ENCODE measurements around the gene NTF4. TPM values are rescaled to one million over a fixed set of nuclear protein-coding genes. Genes with fewer than 3 reads are reported as not detected.

NTF4 gene
- total and polyA plus RNA-seq, 2 donors from 2014 or later: 0.28 TPM; not detected in 1

DNA sequence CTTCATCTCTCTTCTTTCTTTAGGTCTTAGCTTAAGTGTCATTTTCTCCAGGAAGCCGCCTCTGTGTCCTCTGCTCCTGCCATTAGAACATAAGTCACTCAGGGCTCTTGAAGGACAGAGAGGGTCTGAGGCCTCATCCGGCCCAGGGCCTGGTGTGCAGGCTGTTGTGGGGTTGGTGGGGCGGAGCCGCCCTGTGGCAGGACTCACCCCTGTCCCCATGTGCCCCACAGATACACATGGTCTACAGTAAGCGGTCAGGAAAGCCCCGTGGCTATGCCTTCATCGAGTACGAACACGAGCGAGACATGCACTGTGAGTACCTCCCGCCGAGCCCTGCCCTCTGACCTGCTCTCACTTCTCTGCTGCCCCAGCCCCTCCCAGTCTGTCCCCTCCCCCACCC lies 36.5 kb upstream of the NTF4 start:
- DNase-seq: no peak
- intact Hi-C loops (cut with DNase I): loop anchor here (10.0 kb wide), 1 partner anchor 114 kb away; no protein-coding TSS in a partner anchor
- TF ChIP-seq, protein P1, sequence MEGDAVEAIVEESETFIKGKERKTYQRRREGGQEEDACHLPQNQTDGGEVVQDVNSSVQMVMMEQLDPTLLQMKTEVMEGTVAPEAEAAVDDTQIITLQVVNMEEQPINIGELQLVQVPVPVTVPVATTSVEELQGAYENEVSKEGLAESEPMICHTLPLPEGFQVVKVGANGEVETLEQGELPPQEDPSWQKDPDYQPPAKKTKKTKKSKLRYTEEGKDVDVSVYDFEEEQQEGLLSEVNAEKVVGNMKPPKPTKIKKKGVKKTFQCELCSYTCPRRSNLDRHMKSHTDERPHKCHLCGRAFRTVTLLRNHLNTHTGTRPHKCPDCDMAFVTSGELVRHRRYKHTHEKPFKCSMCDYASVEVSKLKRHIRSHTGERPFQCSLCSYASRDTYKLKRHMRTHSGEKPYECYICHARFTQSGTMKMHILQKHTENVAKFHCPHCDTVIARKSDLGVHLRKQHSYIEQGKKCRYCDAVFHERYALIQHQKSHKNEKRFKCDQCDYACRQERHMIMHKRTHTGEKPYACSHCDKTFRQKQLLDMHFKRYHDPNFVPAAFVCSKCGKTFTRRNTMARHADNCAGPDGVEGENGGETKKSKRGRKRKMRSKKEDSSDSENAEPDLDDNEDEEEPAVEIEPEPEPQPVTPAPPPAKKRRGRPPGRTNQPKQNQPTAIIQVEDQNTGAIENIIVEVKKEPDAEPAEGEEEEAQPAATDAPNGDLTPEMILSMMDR (IDR thresholded peaks at IDR 0.05; ENCODE audit: borderline replicate concordance, extremely low read depth, insufficient read depth): no peak
- no peak overlapping the region for H3K4me3 ChIP-seq (ENCODE audit: low read length in 3 of 3)
- no peak overlapping the region for H3K9ac ChIP-seq (ENCODE audit: low read length in 3 of 3)
- H3K9me3 ChIP-seq (ENCODE audit: control insufficient read depth in 2 of 3, insufficient read depth in 1 of 3, low read length in 3 of 3): no peaks in the 10 kb centered on the region
- H3K27me3 ChIP-seq (ENCODE audit: control insufficient read depth, insufficient read depth, low read length): no peaks in the 10 kb centered on the region
- FAIRE-seq: no peak
- H3K27ac ChIP-seq (ENCODE audit: low read depth in 2 of 2, low read length in 2 of 2): no peak overlapping the region
- H3K36me3 ChIP-seq (ENCODE audit: control insufficient read depth in 2 of 3, insufficient read depth in 3 of 3, low read length in 3 of 3): peaks cover 15 to 57% (median 25%) of the 10 kb centered on the region in 3 donors
- H3K4me1 ChIP-seq (ENCODE audit: control insufficient read depth in 2 of 3, insufficient read depth in 2 of 3, low read depth in 1 of 3, low read length in 3 of 3): peaks cover 0 to 6% (median 0%) of the 10 kb centered on the region in 3 donors

DNA sequence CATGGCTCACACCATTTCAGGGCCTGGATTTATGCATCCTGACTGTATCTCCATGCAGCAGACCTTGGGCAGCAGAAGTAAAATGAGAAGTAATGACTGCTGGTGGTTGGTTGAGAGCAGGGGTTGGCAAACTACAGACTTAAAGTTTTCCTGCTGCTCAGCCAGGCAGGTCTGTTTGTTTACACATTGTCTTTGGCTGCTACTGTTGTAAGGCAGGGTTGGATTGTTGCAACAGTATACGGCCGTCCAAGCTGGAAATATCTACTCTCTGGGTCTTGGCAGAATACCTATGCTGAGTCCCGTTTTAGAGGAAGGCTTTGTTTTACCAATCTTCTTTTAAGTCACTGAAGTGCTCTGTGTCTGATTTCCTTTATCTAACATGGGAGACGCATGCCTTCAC lies 34.2 kb upstream of the NTF4 start:
- no peak for FAIRE-seq
- intact Hi-C loops (cut with DNase I): no loop called here
- H3K27me3 ChIP-seq (ENCODE audit: control insufficient read depth, insufficient read depth, low read length): no peaks in the 10 kb centered on the region

DNA sequence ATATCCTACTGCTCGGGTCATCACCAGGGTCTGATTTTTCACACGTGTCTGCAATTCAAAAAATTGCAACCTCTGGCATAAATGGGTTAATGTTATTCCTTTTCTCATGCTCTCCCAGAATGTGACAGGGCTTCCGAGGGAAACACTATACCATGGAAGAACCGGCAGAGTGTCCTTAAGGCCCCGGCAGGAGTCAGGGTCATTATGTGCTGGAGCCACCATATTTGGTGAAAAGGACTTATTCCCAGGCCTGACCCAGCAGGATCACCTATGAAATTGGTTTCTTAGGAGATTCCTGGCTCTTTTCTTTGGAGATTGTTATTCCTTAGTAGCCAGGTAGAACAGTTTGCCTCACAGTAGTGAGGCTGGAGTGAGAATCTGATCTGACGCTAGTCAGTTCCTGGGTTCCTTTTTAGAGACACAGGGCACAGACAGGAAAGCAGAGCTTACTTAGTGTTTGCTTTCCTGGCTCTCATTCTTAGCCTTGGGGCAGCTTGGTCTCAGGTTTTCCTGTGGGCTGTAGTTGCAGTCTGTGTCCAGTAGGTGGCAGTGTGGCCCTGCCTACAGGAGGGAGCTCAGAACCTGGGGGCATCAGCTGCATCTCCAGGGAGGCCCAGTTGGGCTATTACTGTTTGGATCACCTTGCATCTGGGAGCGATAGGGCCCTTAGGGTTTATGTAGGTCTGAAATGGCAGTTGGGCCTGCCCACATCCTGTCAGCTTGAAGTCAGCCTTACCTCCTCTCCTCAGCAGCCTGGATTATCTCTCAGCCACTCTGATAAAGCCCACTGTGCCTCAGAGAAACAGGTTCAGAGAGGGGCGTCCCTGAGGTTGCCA lies 33.1 kb upstream of the NTF4 start:
- Histone ChIP-seq H3K4me3 (ENCODE audit: low read length in 3 of 3) (no peak overlapping the region), H3K9ac (ENCODE audit: low read length in 3 of 3) (no peak overlapping the region), H3K27ac (ENCODE audit: low read depth in 2 of 2, low read length in 2 of 2) (no peak overlapping the region), H3K4me1 (ENCODE audit: control insufficient read depth in 2 of 3, insufficient read depth in 2 of 3, low read depth in 1 of 3, low read length in 3 of 3) (peaks cover 0 to 6% (median 0%) of the 10 kb centered on the region in 3 donors), H3K36me3 (ENCODE audit: control insufficient read depth in 2 of 3, insufficient read depth in 3 of 3, low read length in 3 of 3) (peaks cover 13 to 50% (median 17%) of the 10 kb centered on the region in 3 donors), H3K27me3 (ENCODE audit: control insufficient read depth, insufficient read depth, low read length) (no peaks in the 10 kb centered on the region), H3K9me3 (ENCODE audit: control insufficient read depth in 2 of 3, insufficient read depth in 1 of 3, low read length in 3 of 3) (no peaks in the 10 kb centered on the region)
- no peak for FAIRE-seq
- TF ChIP-seq, protein P1 (IDR thresholded peaks at IDR 0.05; ENCODE audit: borderline replicate concordance, extremely low read depth, insufficient read depth): peak; percentile 98
- peak in 3 of 5 donors; percentile 74 to 85 (median 79) for DNase-seq
- intact Hi-C loops (cut with DNase I): no loop called here

More for the DNA sequence above, 34.2 kb upstream of the NTF4 start:
- Histone ChIP-seq H3K9me3 (ENCODE audit: control insufficient read depth in 2 of 3, insufficient read depth in 1 of 3, low read length in 3 of 3) (no peaks in the 10 kb centered on the region), H3K4me3 (ENCODE audit: low read length in 3 of 3) (no peak overlapping the region), H3K9ac (ENCODE audit: low read length in 3 of 3) (no peak overlapping the region), H3K4me1 (ENCODE audit: control insufficient read depth in 2 of 3, insufficient read depth in 2 of 3, low read depth in 1 of 3, low read length in 3 of 3) (peaks cover 0 to 6% (median 0%) of the 10 kb centered on the region in 3 donors), H3K36me3 (ENCODE audit: control insufficient read depth in 2 of 3, insufficient read depth in 3 of 3, low read length in 3 of 3) (peaks cover 13 to 56% (median 18%) of the 10 kb centered on the region in 3 donors), H3K27ac (ENCODE audit: low read depth in 2 of 2, low read length in 2 of 2) (no peak overlapping the region)
- TF ChIP-seq, protein P1 (IDR thresholded peaks at IDR 0.05; ENCODE audit: borderline replicate concordance, extremely low read depth, insufficient read depth): no peak
- no peak for DNase-seq
